SU-DHL-6 (cell line): ENCODE measurements around the gene RNF152.

ENCODE experiments used
- H2AFZ ChIP-seq: fragments of 200-600 bp; sonication (generic); 2 replicates; pipeline ENCODE4 v1.6.1; 2014; ENCODE audit warnings: low read depth, mild to moderate bottlenecking, moderate library complexity, mixed read lengths, antibody characterized with exemption, low read length; ENCODE audit not compliant: severe bottlenecking
- H3F3A ChIP-seq: fragments of 200-600 bp; shearing (Covaris generic); 2 replicates; pipeline ENCODE4 v1.6.0; 2016; ENCODE audit warnings: antibody characterized with exemption, mild to moderate bottlenecking; ENCODE audit not compliant: insufficient read depth
- H3K27ac ChIP-seq: fragments of 200-600 bp; sonication (generic); 2 replicates; pipeline ENCODE4 v1.5.1; 2016; ENCODE audit warnings: low read depth, mild to moderate bottlenecking, low read length, moderate library complexity, mixed read lengths
- H3K27me3 ChIP-seq: fragments of 200-600 bp; sonication (generic), shearing (Covaris generic); 2 replicates; pipeline ENCODE4 v1.6.0; 2014; ENCODE audit warnings: mild to moderate bottlenecking, low read length
- H3K36me3 ChIP-seq: fragments of 200-600 bp; sonication (generic); 2 replicates; pipeline ENCODE4 v1.6.1; 2014; ENCODE audit warnings: mild to moderate bottlenecking, low read length, mixed read lengths
- H3K4me2 ChIP-seq: fragments of 300-600, 200-600 bp; shearing (Covaris generic), sonication (generic); 2 replicates; pipeline ENCODE4 v1.6.0; 2014; ENCODE audit warnings: low read length, low read depth, mild to moderate bottlenecking; ENCODE audit not compliant: poor library complexity, severe bottlenecking
- H3K4me3 ChIP-seq: fragments of 200-600 bp; sonication (generic); 2 replicates; pipeline ENCODE4 v1.5.1; 2014; ENCODE audit warnings: antibody characterized with exemption, low read length, mild to moderate bottlenecking, mixed read lengths; ENCODE audit not compliant: insufficient read depth, poor library complexity, severe bottlenecking
- H3K79me2 ChIP-seq: fragments of 200-600 bp; sonication (generic); 2 replicates; pipeline ENCODE4 v1.6.1; 2014; ENCODE audit warnings: mild to moderate bottlenecking, low read length, moderate library complexity; ENCODE audit not compliant: insufficient read depth
- H3K9ac ChIP-seq: fragments of 200-600 bp; sonication (generic); 2 replicates; pipeline ENCODE4 v1.7.0; 2014; ENCODE audit warnings: mild to moderate bottlenecking, low read length
- H3K9me2 ChIP-seq: fragments of 200-600 bp; sonication (generic); replicated peaks from 2 replicates; pipeline ENCODE4 v1.6.1; 2014; ENCODE audit warnings: low read length; ENCODE audit not compliant: insufficient read depth
- H3K9me3 ChIP-seq: fragments of 200-600 bp; sonication (generic); 2 replicates; pipeline ENCODE4 v1.6.1; 2014; ENCODE audit warnings: low read length, mixed read lengths; ENCODE audit not compliant: insufficient read depth
- H4K20me1 ChIP-seq: fragments of 200-600 bp; sonication (generic); 2 replicates; pipeline ENCODE4 v1.6.1; 2014; ENCODE audit warnings: low read depth, mild to moderate bottlenecking, antibody characterized with exemption, low read length, moderate library complexity, mixed read lengths
- EZH2phosphoT487 ChIP-seq: fragments of 200-600 bp; sonication (generic), shearing (Covaris generic); conservative IDR thresholded peaks from 2 replicates; pipeline ENCODE4 v1.6.1; 2018; ENCODE audit warnings: mild to moderate bottlenecking, antibody characterized with exemption, low read length, moderate library complexity, mixed read lengths
- TF ChIP-seq, protein P1 (sequence below): fragments of 200-600 bp; sonication (generic); IDR thresholded peaks from one replicate; pipeline ENCODE4 v1.5.1; 2017; ENCODE audit warnings: antibody characterized with exemption, mild to moderate bottlenecking, low read length, moderate library complexity; ENCODE audit not compliant: insufficient read depth, poor library complexity, severe bottlenecking

RNF152 gene

GRCh38 chr18:61888622-61889021, 4.2 kb downstream of the RNF152 start:
- no peak overlapping the region for H3K4me2 ChIP-seq
- H2AFZ ChIP-seq = no peak overlapping the region
- no peak overlapping the region for H3K9ac ChIP-seq
- no peaks in the 10 kb centered on the region for H3K9me2 ChIP-seq
- no peaks in the 10 kb centered on the region for H4K20me1 ChIP-seq
- H3K36me3 ChIP-seq = no peaks in the 10 kb centered on the region
- no peaks in the 10 kb centered on the region for H3K79me2 ChIP-seq
- TF ChIP-seq, protein P1, sequence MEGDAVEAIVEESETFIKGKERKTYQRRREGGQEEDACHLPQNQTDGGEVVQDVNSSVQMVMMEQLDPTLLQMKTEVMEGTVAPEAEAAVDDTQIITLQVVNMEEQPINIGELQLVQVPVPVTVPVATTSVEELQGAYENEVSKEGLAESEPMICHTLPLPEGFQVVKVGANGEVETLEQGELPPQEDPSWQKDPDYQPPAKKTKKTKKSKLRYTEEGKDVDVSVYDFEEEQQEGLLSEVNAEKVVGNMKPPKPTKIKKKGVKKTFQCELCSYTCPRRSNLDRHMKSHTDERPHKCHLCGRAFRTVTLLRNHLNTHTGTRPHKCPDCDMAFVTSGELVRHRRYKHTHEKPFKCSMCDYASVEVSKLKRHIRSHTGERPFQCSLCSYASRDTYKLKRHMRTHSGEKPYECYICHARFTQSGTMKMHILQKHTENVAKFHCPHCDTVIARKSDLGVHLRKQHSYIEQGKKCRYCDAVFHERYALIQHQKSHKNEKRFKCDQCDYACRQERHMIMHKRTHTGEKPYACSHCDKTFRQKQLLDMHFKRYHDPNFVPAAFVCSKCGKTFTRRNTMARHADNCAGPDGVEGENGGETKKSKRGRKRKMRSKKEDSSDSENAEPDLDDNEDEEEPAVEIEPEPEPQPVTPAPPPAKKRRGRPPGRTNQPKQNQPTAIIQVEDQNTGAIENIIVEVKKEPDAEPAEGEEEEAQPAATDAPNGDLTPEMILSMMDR = no peak
- TF ChIP-seq EZH2phosphoT487 = no peak
- H3K27ac ChIP-seq = no peak overlapping the region
- H3K4me3 ChIP-seq = no peak overlapping the region
- H3F3A ChIP-seq = no peaks in the 10 kb centered on the region
- H3K27me3 ChIP-seq = no peaks in the 10 kb centered on the region
- H3K9me3 ChIP-seq = no peaks in the 10 kb centered on the region

GRCh38 chr18:61887838-61888237, 5.0 kb downstream of the RNF152 start:
- H2AFZ ChIP-seq = no peak overlapping the region
- H3K36me3 ChIP-seq = no peaks in the 10 kb centered on the region
- H3K4me3 ChIP-seq = no peak overlapping the region
- no peak overlapping the region for H3K9ac ChIP-seq
- no peaks in the 10 kb centered on the region for H3K27me3 ChIP-seq
- H3K9me2 ChIP-seq = no peaks in the 10 kb centered on the region
- no peaks in the 10 kb centered on the region for H3K9me3 ChIP-seq
- TF ChIP-seq, protein P1 = no peak
- TF ChIP-seq EZH2phosphoT487 = no peak
- H3K27ac ChIP-seq = no peak overlapping the region
- H3K4me2 ChIP-seq = no peak overlapping the region
- H3K79me2 ChIP-seq = no peaks in the 10 kb centered on the region
- no peaks in the 10 kb centered on the region for H3F3A ChIP-seq
- H4K20me1 ChIP-seq = no peaks in the 10 kb centered on the region

GRCh38 chr18:61883547-61883946, 9.3 kb downstream of the RNF152 start:
- Histone ChIP-seq H3K9me2 (no peaks in the 10 kb centered on the region), H3F3A (no peaks in the 10 kb centered on the region), H3K79me2 (no peaks in the 10 kb centered on the region), H3K9me3 (no peaks in the 10 kb centered on the region), H3K27ac (no peak overlapping the region), H3K9ac (no peak overlapping the region), H3K4me3 (no peak overlapping the region), H3K36me3 (no peaks in the 10 kb centered on the region), H2AFZ (no peak overlapping the region), H4K20me1 (no peaks in the 10 kb centered on the region), H3K27me3 (no peaks in the 10 kb centered on the region), H3K4me2 (no peak overlapping the region)
- TF ChIP-seq, protein P1 = no peak
- no peak for TF ChIP-seq EZH2phosphoT487
